Lower lobe of right lung (tissue), 2 donors: ENCODE results near the gene CSMD2. TPM values are rescaled to one million over a fixed set of nuclear protein-coding genes. Genes with fewer than 3 reads are reported as not detected.

Experiments used
- ATAC-seq, 2 donors: fragments of 200-7000 bp; cut with Tn5 transposase; one replicate each; pipeline ENCODE4 v1.9.1; 2020 to 2022; ENCODE audit warnings: mild to moderate bottlenecking in 2 of 2, moderate library complexity in 2 of 2
- DNase-seq: peaks from one replicate; pipeline ENCODE4 v3.0.0-alpha.2; 2020
- H3K27ac ChIP-seq: fragments of 200-600 bp; one replicate; pipeline ENCODE4 v1.8.0; 2022
- H3K27me3 ChIP-seq: fragments of 200-600 bp; one replicate; pipeline ENCODE4 v1.8.0; 2022; ENCODE audit warnings: low read depth
- H3K36me3 ChIP-seq: fragments of 200-600 bp; one replicate; pipeline ENCODE4 v1.8.0; 2022; ENCODE audit warnings: mild to moderate bottlenecking
- H3K4me1 ChIP-seq: fragments of 200-600 bp; one replicate; pipeline ENCODE4 v1.8.0; 2022
- H3K4me3 ChIP-seq: fragments of 200-600 bp; one replicate; pipeline ENCODE4 v1.8.0; 2022; ENCODE audit warnings: mild to moderate bottlenecking
- H3K9me3 ChIP-seq: fragments of 200-600 bp; one replicate; pipeline ENCODE4 v1.8.0; 2022
- CTCF ChIP-seq: fragments of 200-600 bp; IDR thresholded peaks from one replicate; pipeline ENCODE4 v1.8.0; 2022; ENCODE audit warnings: antibody characterized with exemption, mild to moderate bottlenecking
- intact Hi-C: fragments of 100-400 bp; cut with DNase I; formaldehyde crosslinking; loops from one replicate; pipeline ENCODE4 v1.11.0; 2022
- total RNA-seq: library from RNA; stranded (reverse); fragmentation: NEBNext Ultra II Directional; extraction: Animal tissue kit (Norgen Biotek cat#: 25700); gene quantifications from one replicate; pipeline ENCODE4 v1.2.1, GENCODE V29; 2021
- donor health status: DM: no; HTN: yes; CAD: no; lungs with severe emphysema.

The CSMD2 gene
- total RNA-seq, 1 donor from 2014 or later: 1.1 TPM

GRCh38 chr1:33466159-33466558 is 698.9 kb downstream of the CSMD2 start:
- Histone ChIP-seq H3K27ac (no peak overlapping the region), H3K9me3 (no peaks in the 10 kb centered on the region), H3K27me3 (no peaks in the 10 kb centered on the region), H3K4me3 (no peak overlapping the region), H3K4me1 (peaks cover 10% of the 10 kb centered on the region), H3K36me3 (no peaks in the 10 kb centered on the region)
- DNase-seq (no peak), ATAC-seq (no peak)
- TF ChIP-seq CTCF: no peak
- intact Hi-C loops: no loop called here

GRCh38 chr1:33465316-33465715 is 699.7 kb downstream of the CSMD2 start:
- H3K4me1 ChIP-seq: peaks cover 6% of the 10 kb centered on the region
- H3K27ac ChIP-seq: no peak overlapping the region
- no peaks in the 10 kb centered on the region for H3K9me3 ChIP-seq
- intact Hi-C loops: no loop called here
- no peak overlapping the region for H3K4me3 ChIP-seq
- H3K36me3 ChIP-seq: no peaks in the 10 kb centered on the region
- no peak for ATAC-seq
- no peak for TF ChIP-seq CTCF
- DNase-seq: no peak
- no peaks in the 10 kb centered on the region for H3K27me3 ChIP-seq

GRCh38 chr1:33464552-33464951 is 700.5 kb downstream of the CSMD2 start:
- ATAC-seq: no peak

More at GRCh38 chr1:33464552-33464951, 700.5 kb downstream of the CSMD2 start:
- Histone ChIP-seq H3K27me3 (no peaks in the 10 kb centered on the region), H3K36me3 (no peaks in the 10 kb centered on the region), H3K4me3 (no peak overlapping the region), H3K9me3 (no peaks in the 10 kb centered on the region), H3K4me1 (peaks cover 6% of the 10 kb centered on the region), H3K27ac (no peak overlapping the region)
- no peak for TF ChIP-seq CTCF
- DNase-seq: no peak
- intact Hi-C loops: no loop called here

Other genes starting within 250 kb of the CSMD2 start
- not detected for gene C1orf94, start 11.7 kb upstream of the CSMD2 start, total RNA-seq